Upper lobe of left lung (tissue), 6 donors: Measurements from ENCODE around the gene CDR2L. TPM values are rescaled to one million over a fixed set of nuclear protein-coding genes. Genes with fewer than 3 reads are reported as not detected.

Experiments used
- ATAC-seq, 2 donors: fragments of 200-7000 bp; cut with Tn5 transposase; one replicate each; pipeline ENCODE4 v1.9.1; 2022; ENCODE audit warnings: mild to moderate bottlenecking in 2 of 2, moderate library complexity in 2 of 2; ENCODE audit not compliant: low FRiP score in 2 of 2
- DNase-seq, 2 donors: peaks; one replicate each; pipeline ENCODE4 v3.0.0-alpha.2; 2019 to 2020
- H3K27ac ChIP-seq, 4 donors: fragments of 200-600 bp; sonication (generic); one replicate each; pipeline ENCODE4 v1.5.1; 2016 to 2019
- H3K27me3 ChIP-seq, 4 donors: fragments of 200-600 bp; sonication (generic); one replicate each; pipeline ENCODE4 v1.5.1; 2017 to 2019
- H3K36me3 ChIP-seq, 4 donors: fragments of 200-600 bp; sonication (generic); one replicate each; pipeline ENCODE4 v1.5.1; 2016 to 2019
- H3K4me1 ChIP-seq, 4 donors: fragments of 200-600 bp; sonication (generic); one replicate each; pipeline ENCODE4 v1.5.1; 2018 to 2019
- H3K4me3 ChIP-seq, 4 donors: fragments of 200-600 bp; sonication (generic); one replicate each; pipeline ENCODE4 v1.5.1; 2017 to 2019; ENCODE audit warnings: mild to moderate bottlenecking in 2 of 4, moderate library complexity in 1 of 4
- H3K9me3 ChIP-seq, 4 donors: fragments of 200-600 bp; sonication (generic); one replicate each; pipeline ENCODE4 v1.5.1; 2018 to 2019
- EP300 ChIP-seq, 4 donors: sonication (generic); formaldehyde crosslinking; IDR thresholded peaks; one replicate each; pipeline ENCODE4 v1.5.1; 2017; ENCODE audit warnings: antibody characterized with exemption in 4 of 4, control low read depth in 2 of 4
- POLR2A ChIP-seq, 4 donors: fragments of 450-650 bp; IDR thresholded peaks; one replicate each; pipeline ENCODE4 v1.5.1; 2016 to 2017; ENCODE audit warnings: antibody characterized with exemption in 4 of 4, mild to moderate bottlenecking in 2 of 4
- POLR2AphosphoS5 ChIP-seq, 2 donors: sonication (generic); formaldehyde crosslinking; IDR thresholded peaks; one replicate each; pipeline ENCODE4 v1.5.1; 2017; ENCODE audit warnings: antibody characterized with exemption in 2 of 2
- WGBS, 2 donors: methylation state at CpG; one replicate each; pipeline ENCODE4 v1.1.5; 2017 to 2018; 5-methylcytosine and 5-hydroxymethylcytosine counted together
- total RNA-seq, 6 donors: library from RNA; depleted of rRNA in 4 of 6; stranded (reverse); fragments of >200 nt in 4 of 6; gene quantifications; one replicate each; pipeline versions ENCODE4 v1.1.0 to v1.2.1, GENCODE V29; 2016 to 2021
- TF ChIP-seq, protein P1 (sequence below), 6 experiments: fragments of 450-650 bp in 4 of 6; fragments of 200-600 bp in 2 of 6; sonication (generic) in 2 of 6; IDR thresholded peaks; one replicate each; pipeline ENCODE4 v1.5.1; 2016 to 2019; ENCODE audit warnings: antibody characterized with exemption in 6 of 6
- donor health status: DM: no; HTN: no; CAD: no; lungs with moderate emphysema.
- donor health status: DM: no; HTN: yes; CAD: no; lungs with severe emphysema.

Gene CDR2L
- total RNA-seq, 6 donors from 2014 or later, result 15.6 to 48.8 (median 24.7) TPM

DNA sequence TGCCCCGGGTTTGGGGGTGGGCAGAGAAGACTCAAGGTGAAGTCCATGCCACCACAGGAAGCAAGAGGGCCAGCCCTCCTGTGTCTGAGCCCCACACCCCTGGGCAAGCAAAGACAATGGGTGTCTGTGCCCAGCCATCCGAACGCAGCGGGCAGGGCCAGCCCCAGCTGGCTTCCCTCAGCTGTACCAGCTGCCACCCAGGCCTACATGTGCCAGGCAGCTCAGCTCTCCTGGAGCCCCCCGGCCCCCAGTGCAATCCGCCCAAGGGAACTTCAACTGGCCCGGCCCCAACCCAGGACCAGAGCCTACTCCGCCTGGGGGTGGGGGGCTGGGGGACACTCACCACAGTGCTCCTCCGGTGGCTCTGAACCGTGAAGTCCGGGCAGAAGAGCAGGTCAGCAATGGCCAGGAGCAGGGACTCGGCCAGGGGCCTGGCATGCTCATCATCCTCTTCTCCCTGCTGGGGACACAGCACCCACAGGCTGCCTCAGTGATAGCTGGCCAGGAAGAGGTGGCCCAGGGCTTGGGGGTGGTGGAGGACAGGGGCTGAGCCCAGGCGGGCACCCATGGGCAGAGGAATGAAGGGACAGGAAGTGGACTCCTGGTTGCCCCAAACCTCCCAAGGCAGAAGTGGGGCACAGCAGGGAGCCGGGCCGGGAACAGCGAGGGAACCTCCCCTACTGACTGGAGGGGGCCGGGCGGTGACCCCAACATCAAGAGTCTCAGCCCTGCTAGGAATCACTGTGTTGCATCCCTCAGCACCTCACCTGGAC lies 24.6 kb upstream of the CDR2L start:
- Histone ChIP-seq H3K4me3 (no peak overlapping the region), H3K36me3 (peaks cover 0 to 31% (median 4%) of the 10 kb centered on the region in 4 donors), H3K27ac (no peak overlapping the region), H3K4me1 (peaks cover 3 to 11% (median 7%) of the 10 kb centered on the region in 4 donors), H3K9me3 (no peaks in the 10 kb centered on the region), H3K27me3 (no peaks in the 10 kb centered on the region)
- TF ChIP-seq EP300 (IDR thresholded peaks at IDR 0.05) (no peak), POLR2AphosphoS5 (IDR thresholded peaks at IDR 0.05) (no peak), POLR2A (IDR thresholded peaks at IDR 0.05) (no peak)
- TF ChIP-seq, protein P1, sequence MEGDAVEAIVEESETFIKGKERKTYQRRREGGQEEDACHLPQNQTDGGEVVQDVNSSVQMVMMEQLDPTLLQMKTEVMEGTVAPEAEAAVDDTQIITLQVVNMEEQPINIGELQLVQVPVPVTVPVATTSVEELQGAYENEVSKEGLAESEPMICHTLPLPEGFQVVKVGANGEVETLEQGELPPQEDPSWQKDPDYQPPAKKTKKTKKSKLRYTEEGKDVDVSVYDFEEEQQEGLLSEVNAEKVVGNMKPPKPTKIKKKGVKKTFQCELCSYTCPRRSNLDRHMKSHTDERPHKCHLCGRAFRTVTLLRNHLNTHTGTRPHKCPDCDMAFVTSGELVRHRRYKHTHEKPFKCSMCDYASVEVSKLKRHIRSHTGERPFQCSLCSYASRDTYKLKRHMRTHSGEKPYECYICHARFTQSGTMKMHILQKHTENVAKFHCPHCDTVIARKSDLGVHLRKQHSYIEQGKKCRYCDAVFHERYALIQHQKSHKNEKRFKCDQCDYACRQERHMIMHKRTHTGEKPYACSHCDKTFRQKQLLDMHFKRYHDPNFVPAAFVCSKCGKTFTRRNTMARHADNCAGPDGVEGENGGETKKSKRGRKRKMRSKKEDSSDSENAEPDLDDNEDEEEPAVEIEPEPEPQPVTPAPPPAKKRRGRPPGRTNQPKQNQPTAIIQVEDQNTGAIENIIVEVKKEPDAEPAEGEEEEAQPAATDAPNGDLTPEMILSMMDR (IDR thresholded peaks at IDR 0.05), result no peak
- no peak for ATAC-seq
- DNase-seq, result peak in 1 of 2 donors; percentile 63
- 82 to 86% methylated on average over 7 to 15 of the region's 18 CpGs for WGBS, 2 donors

GRCh38 chr17:74963656-74964055 lies 23.8 kb upstream of the CDR2L start:
- peaks cover 0 to 27% (median 4%) of the 10 kb centered on the region in 4 donors for H3K36me3 ChIP-seq
- no peaks in the 10 kb centered on the region for H3K27me3 ChIP-seq
- H3K27ac ChIP-seq, result no peak overlapping the region
- WGBS, 2 donors, result 80 to 84% methylated on average over 7 to 10 of the region's 12 CpGs
- ATAC-seq (no peak), DNase-seq (peak in 1 of 2 donors; percentile 54)
- TF ChIP-seq POLR2AphosphoS5 (IDR thresholded peaks at IDR 0.05) (no peak), POLR2A (IDR thresholded peaks at IDR 0.05) (no peak), EP300 (IDR thresholded peaks at IDR 0.05) (no peak)
- TF ChIP-seq, protein P1 (IDR thresholded peaks at IDR 0.05), result no peak
- no peak overlapping the region for H3K4me3 ChIP-seq
- no peaks in the 10 kb centered on the region for H3K9me3 ChIP-seq
- H3K4me1 ChIP-seq, result peaks cover 5 to 19% (median 11%) of the 10 kb centered on the region in 4 donors

DNA sequence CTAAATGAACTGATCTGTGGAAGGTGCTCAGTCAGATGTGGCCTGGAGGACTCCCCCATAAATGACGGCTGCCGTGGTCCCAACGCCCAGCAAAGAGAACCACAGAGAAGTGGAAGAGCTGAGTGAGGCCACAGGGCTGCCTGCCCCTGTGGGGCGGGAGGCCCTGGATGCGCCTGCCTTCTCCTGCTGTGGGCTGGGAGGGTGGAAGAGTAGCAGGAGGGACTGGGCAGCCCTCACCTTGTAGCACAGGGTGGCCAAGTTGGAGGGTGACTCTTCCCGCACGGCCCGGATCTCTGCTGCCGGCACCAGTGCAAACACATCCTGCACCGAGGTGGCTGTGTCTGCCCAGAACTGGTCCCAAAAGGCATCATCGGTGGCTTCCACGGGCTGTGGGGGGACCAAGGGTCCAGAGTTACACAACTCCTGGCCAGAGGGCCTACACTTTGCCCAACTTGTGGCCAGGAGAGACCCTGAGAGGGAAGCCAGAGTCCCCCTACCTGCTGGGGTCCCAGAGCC lies 23.1 kb upstream of the CDR2L start:
- 91% methylated on average over 11 to 12 of the region's 12 CpGs for WGBS, 2 donors
- Histone ChIP-seq H3K4me3 (no peak overlapping the region), H3K9me3 (no peaks in the 10 kb centered on the region), H3K27ac (no peak overlapping the region), H3K4me1 (peaks cover 7 to 25% (median 13%) of the 10 kb centered on the region in 4 donors), H3K36me3 (peaks cover 0 to 27% (median 3%) of the 10 kb centered on the region in 4 donors), H3K27me3 (no peaks in the 10 kb centered on the region)
- DNase-seq (peak in 1 of 2 donors; percentile 56), ATAC-seq (no peak)
- TF ChIP-seq EP300 (IDR thresholded peaks at IDR 0.05), result no peak
- TF ChIP-seq, protein P1 (IDR thresholded peaks at IDR 0.05), result no peak
- TF ChIP-seq POLR2A (IDR thresholded peaks at IDR 0.05), result no peak
- no peak for TF ChIP-seq POLR2AphosphoS5 (IDR thresholded peaks at IDR 0.05)

DNA sequence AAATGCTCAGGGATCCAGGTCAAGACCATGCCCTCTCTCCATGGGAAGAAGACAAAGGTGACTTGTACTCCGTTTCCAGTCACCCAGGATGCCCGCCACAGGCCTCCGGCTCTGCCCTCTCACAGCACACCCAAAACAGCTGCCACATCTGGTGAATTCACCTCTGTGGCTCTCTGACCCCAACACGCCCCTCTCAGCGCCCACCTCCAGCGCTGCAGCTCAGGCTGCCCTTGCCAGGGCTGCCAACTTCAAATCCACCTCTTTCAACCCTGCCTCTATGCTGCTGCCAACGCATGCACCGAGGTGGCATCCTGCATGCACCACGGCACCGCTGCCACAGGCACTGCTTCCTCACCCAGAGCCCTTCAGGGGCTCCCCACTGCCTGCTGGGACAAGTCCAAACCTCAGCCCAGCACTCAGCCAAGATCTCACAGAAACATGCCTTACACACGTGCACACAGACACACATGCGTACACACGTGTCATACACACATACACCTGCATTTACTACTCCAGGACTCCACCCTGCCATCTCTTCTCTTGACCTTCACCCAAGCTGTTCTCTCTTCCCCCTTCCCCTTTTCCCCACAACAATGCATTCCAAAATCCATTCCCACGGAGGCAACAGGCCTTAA lies 22.3 kb upstream of the CDR2L start:
- no peaks in the 10 kb centered on the region for H3K9me3 ChIP-seq
- DNase-seq (peak in 1 of 2 donors; percentile 72), ATAC-seq (no peak)
- H3K4me1 ChIP-seq, result peaks cover 11 to 32% (median 17%) of the 10 kb centered on the region in 4 donors
- 80 to 83% methylated on average over 13 to 14 of the region's 14 CpGs for WGBS, 2 donors
- H3K27ac ChIP-seq, result no peak overlapping the region
- peaks cover 0 to 22% (median 0%) of the 10 kb centered on the region in 4 donors for H3K36me3 ChIP-seq
- H3K27me3 ChIP-seq, result no peaks in the 10 kb centered on the region
- no peak for TF ChIP-seq POLR2A (IDR thresholded peaks at IDR 0.05)
- TF ChIP-seq, protein P1 (IDR thresholded peaks at IDR 0.05), result no peak
- TF ChIP-seq POLR2AphosphoS5 (IDR thresholded peaks at IDR 0.05), result no peak
- no peak for TF ChIP-seq EP300 (IDR thresholded peaks at IDR 0.05)
- no peak overlapping the region for H3K4me3 ChIP-seq
